Stimulated activated CD4-positive, alpha-beta T cell treated with anti-CD3 and anti-CD28 coated beads, Interleukin-1b, Interleukin-23, amount 100 ng/mL, for 4 hours (primary cell): ENCODE results near the gene PPM1D.
"Not testable (repeated sequence)": the region's sequence is repeated elsewhere in the genome, so short reads cannot be mapped to it uniquely, and the experiment has no call there.

Experiments
- DNase-seq, 2 donors: peaks; one replicate each; pipeline ENCODE4 v3.0.0-alpha.2; 2020; ENCODE audit warnings: low read depth in 2 of 2

The PPM1D gene

GRCh38 chr17:60593441-60594036, 6.5 kb upstream of the PPM1D start:
- not testable (repeated sequence) for DNase-seq

GRCh38 chr17:60594170-60594569, 5.8 kb upstream of the PPM1D start:
- not testable (repeated sequence) for DNase-seq

GRCh38 chr17:60594734-60595133, 5.3 kb upstream of the PPM1D start:
- no peak for DNase-seq

- no peak for DNase-seq
Measured at GRCh38 chr17:60597297-60597696, 2.7 kb upstream of the PPM1D start.

- DNase-seq = no peak
Measured at GRCh38 chr17:60598001-60598736, 1.8 kb upstream of the PPM1D start.

GRCh38 chr17:60599220-60599619, 773 bp upstream of the PPM1D start:
- no peak for DNase-seq

- DNase-seq = peak; percentile 41 to 49
Measured at GRCh38 chr17:60600490-60601446, 775 bp downstream of the PPM1D start.

GRCh38 chr17:60601447-60602384, 1.7 kb downstream of the PPM1D start:
- DNase-seq = peak in 1 of 2 donors; percentile 21

GRCh38 chr17:60602385-60602742, 2.4 kb downstream of the PPM1D start:
- DNase-seq = no peak

GRCh38 chr17:60602871-60603270, 2.9 kb downstream of the PPM1D start:
- no peak for DNase-seq

- DNase-seq = not testable (repeated sequence)
Measured at GRCh38 chr17:60603477-60603876, 3.5 kb downstream of the PPM1D start.

- no peak for DNase-seq
Measured at GRCh38 chr17:60604686-60605334, 4.8 kb downstream of the PPM1D start.

GRCh38 chr17:60606036-60606435, 6.0 kb downstream of the PPM1D start:
- no peak for DNase-seq

GRCh38 chr17:60610473-60610872, 10.5 kb downstream of the PPM1D start:
- DNase-seq = no peak

- not testable (repeated sequence) for DNase-seq
Measured at GRCh38 chr17:60611321-60611720, 11.3 kb downstream of the PPM1D start.

GRCh38 chr17:60613325-60613724, 13.3 kb downstream of the PPM1D start:
- no peak for DNase-seq

GRCh38 chr17:60613796-60614195, 13.8 kb downstream of the PPM1D start:
- DNase-seq = not testable (repeated sequence)

GRCh38 chr17:60614247-60614646, 14.3 kb downstream of the PPM1D start:
- not testable (repeated sequence) for DNase-seq

GRCh38 chr17:60615108-60615507, 15.1 kb downstream of the PPM1D start:
- DNase-seq = no peak

GRCh38 chr17:60615840-60616239, 15.8 kb downstream of the PPM1D start:
- no peak for DNase-seq

GRCh38 chr17:60618080-60618479, 18.1 kb downstream of the PPM1D start:
- DNase-seq = no peak
